ENCODE data around the gene UNC5C. TPM values are rescaled to one million over a fixed set of nuclear protein-coding genes. Genes with fewer than 3 reads are reported as not detected.

The UNC5C gene
- total and polyA plus RNA-seq, 2 of the 4 experiments (the other 2 are of a cell fraction): under 0.01 TPM

DNA sequence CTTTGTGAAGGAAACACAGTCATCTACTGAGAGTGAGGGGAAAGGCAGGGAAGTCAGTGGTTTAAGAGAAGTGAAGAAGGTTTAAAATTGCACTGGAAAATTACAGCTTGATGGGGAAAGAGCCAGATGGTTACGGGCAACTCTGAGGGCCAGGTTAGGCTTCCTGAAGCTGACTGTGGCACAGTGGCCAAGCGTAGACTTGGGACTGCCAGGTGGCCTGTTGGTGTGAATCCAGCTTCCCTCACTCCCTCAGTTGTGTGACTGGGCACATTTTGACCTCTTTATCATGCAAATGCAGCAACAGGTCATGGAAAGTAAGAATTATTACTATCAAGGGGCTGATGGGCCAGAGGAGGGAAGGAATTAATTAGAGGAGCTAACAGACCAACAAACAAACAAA lies 390.1 kb downstream of the UNC5C start:
- Histone ChIP-seq H2BK120ac (ENCODE audit: low read depth, low read length) (no peak overlapping the region), H3K4me1 (ENCODE audit: control insufficient read depth, insufficient read depth, low read length) (no peaks in the 10 kb centered on the region), H3K9ac (ENCODE audit: low read depth, low read length) (no peak overlapping the region), H3K56ac (ENCODE audit: extremely low read depth, insufficient read depth, low read length) (no peak overlapping the region), H3K79me1 (ENCODE audit: low read depth in 1 of 2, low read length in 2 of 2) (no peaks in the 10 kb centered on the region), H4K20me1 (ENCODE audit: insufficient read depth, low read length) (no peaks in the 10 kb centered on the region), H3K9me3 (ENCODE audit: control insufficient read depth, insufficient read depth, low read length) (no peaks in the 10 kb centered on the region), H3K27me3 (ENCODE audit: control insufficient read depth, insufficient read depth, low read length) (no peaks in the 10 kb centered on the region; the same call in 1 of the 2 replicates), H4K5ac (ENCODE audit: low read depth, low read length) (no peak overlapping the region), H2BK20ac (ENCODE audit: low read depth, low read length) (no peak overlapping the region), H3K23ac (ENCODE audit: low read depth, low read length) (no peak overlapping the region), H3K27ac (ENCODE audit: insufficient read depth, low read length) (no peak overlapping the region), H3K36me3 (ENCODE audit: control insufficient read depth, insufficient read depth, low read length) (no peaks in the 10 kb centered on the region), H4K91ac (ENCODE audit: insufficient read depth, low read depth, low read length) (no peak overlapping the region), H3K9me1 (ENCODE audit: insufficient read depth, low read length) (no peaks in the 10 kb centered on the region), H3K4me2 (ENCODE audit: low read depth, low read length) (no peak overlapping the region), H3K4ac (ENCODE audit: low read depth, low read length) (no peak overlapping the region), H4K8ac (ENCODE audit: low read depth in 2 of 2, low read length in 2 of 2) (no peak overlapping the region), H2BK15ac (ENCODE audit: low read depth, low read length) (no peak overlapping the region), H2AK5ac (ENCODE audit: low read depth, low read length) (no peak overlapping the region), H2AK9ac (replicated peaks; ENCODE audit: low read depth, low read length, poor library complexity) (no peak overlapping the region), H3K14ac (replicated peaks; ENCODE audit: low read depth, low read length) (no peak overlapping the region), H3K4me3 (ENCODE audit: insufficient read depth, low read depth, low read length) (no peak overlapping the region), H2AFZ (replicated peaks; ENCODE audit: low read length, poor library complexity) (no peak overlapping the region), H3K18ac (ENCODE audit: low read depth, low read length) (no peak overlapping the region), H2BK5ac (ENCODE audit: low read depth, low read length, poor library complexity, severe bottlenecking) (no peak overlapping the region)
- POLR2A ChIA-PET (ENCODE audit: unreplicated experiment): no interaction called here
- CTCF ChIA-PET: interaction anchor here (0.6 kb wide), 1 partner anchor 21 kb away, joined by 3 read pairs; no protein-coding TSS in a partner anchor
- no peak for DNase-seq
- WGBS, 2 experiments (ENCODE audit: extremely low coverage in 2 of 2, insufficient read length in 1 of 2): 94% methylated on average over 2 of the region's 2 CpGs; no CpG with 5 or more reads in 1 of the 2 experiments
- TF ChIP-seq, protein P1, sequence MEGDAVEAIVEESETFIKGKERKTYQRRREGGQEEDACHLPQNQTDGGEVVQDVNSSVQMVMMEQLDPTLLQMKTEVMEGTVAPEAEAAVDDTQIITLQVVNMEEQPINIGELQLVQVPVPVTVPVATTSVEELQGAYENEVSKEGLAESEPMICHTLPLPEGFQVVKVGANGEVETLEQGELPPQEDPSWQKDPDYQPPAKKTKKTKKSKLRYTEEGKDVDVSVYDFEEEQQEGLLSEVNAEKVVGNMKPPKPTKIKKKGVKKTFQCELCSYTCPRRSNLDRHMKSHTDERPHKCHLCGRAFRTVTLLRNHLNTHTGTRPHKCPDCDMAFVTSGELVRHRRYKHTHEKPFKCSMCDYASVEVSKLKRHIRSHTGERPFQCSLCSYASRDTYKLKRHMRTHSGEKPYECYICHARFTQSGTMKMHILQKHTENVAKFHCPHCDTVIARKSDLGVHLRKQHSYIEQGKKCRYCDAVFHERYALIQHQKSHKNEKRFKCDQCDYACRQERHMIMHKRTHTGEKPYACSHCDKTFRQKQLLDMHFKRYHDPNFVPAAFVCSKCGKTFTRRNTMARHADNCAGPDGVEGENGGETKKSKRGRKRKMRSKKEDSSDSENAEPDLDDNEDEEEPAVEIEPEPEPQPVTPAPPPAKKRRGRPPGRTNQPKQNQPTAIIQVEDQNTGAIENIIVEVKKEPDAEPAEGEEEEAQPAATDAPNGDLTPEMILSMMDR (conservative IDR thresholded peaks at IDR 0.05; ENCODE audit: low read depth, low read length): no peak
- TF ChIP-seq MXI1 (IDR thresholded peaks at IDR 0.05; ENCODE audit: borderline replicate concordance, low read depth, low read length): no peak
- no peak for TF ChIP-seq CEBPB (IDR thresholded peaks at IDR 0.05; ENCODE audit: low read depth, low read length)
- TF ChIP-seq CHD1 (IDR thresholded peaks at IDR 0.05; ENCODE audit: low read depth, low read length): no peak
- no peak for TF ChIP-seq POLR2A (IDR thresholded peaks at IDR 0.05; ENCODE audit: low read depth, low read length)
- no peak for TF ChIP-seq FOS (IDR thresholded peaks at IDR 0.05; ENCODE audit: low read depth, low read length)
- no peak for TF ChIP-seq MAZ (IDR thresholded peaks at IDR 0.05; ENCODE audit: borderline replicate concordance, low read depth, low read length)
- no peak for TF ChIP-seq NFE2L2 (IDR thresholded peaks at IDR 0.05; ENCODE audit: low read depth, low read length)
- no peak for TF ChIP-seq MAFK (IDR thresholded peaks at IDR 0.05; ENCODE audit: low read depth, low read length)
- TF ChIP-seq BHLHE40 (IDR thresholded peaks at IDR 0.05; ENCODE audit: low read depth, low read length): no peak
- TF ChIP-seq RAD21 (IDR thresholded peaks at IDR 0.05; ENCODE audit: low read length): no peak
- TF ChIP-seq, protein P2, sequence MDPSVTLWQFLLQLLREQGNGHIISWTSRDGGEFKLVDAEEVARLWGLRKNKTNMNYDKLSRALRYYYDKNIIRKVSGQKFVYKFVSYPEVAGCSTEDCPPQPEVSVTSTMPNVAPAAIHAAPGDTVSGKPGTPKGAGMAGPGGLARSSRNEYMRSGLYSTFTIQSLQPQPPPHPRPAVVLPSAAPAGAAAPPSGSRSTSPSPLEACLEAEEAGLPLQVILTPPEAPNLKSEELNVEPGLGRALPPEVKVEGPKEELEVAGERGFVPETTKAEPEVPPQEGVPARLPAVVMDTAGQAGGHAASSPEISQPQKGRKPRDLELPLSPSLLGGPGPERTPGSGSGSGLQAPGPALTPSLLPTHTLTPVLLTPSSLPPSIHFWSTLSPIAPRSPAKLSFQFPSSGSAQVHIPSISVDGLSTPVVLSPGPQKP (IDR thresholded peaks at IDR 0.05; ENCODE audit: borderline replicate concordance, low read depth, low read length): no peak
- TF ChIP-seq, protein P3, sequence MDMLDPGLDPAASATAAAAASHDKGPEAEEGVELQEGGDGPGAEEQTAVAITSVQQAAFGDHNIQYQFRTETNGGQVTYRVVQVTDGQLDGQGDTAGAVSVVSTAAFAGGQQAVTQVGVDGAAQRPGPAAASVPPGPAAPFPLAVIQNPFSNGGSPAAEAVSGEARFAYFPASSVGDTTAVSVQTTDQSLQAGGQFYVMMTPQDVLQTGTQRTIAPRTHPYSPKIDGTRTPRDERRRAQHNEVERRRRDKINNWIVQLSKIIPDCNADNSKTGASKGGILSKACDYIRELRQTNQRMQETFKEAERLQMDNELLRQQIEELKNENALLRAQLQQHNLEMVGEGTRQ (IDR thresholded peaks at IDR 0.05; ENCODE audit: low read depth, low read length): no peak
- TF ChIP-seq SMC3 (IDR thresholded peaks at IDR 0.05; ENCODE audit: low read depth, low read length): no peak
- intact Hi-C loops (cut with micrococcal nuclease) (no loop called here), dilution Hi-C loops (cut with HindIII; ENCODE audit: low sequenced_read_pairs, unreplicated experiment) (no loop called here), in situ Hi-C loops (cut with MboI; ENCODE audit: low sequenced_read_pairs) (no loop called here)
- no peak for ATAC-seq (ENCODE audit: low read depth)
- no TSS peak for BruUV-seq (replicated peaks)
